GM23338 (cell line): ENCODE results near the gene MZT2A.
"Not testable (repeated sequence)": the region's sequence is repeated elsewhere in the genome, so short reads cannot be mapped to it uniquely, and the experiment has no call there.

ENCODE experiments used
- CTCF ChIP-seq, 2 experiments: fragments of 200-600 bp in 1 of 2; sonication (generic) in 1 of 2; conservative IDR thresholded peaks; 2 replicates each; pipeline versions ENCODE4 v1.5.1 to v1.6.1; 2016 to 2017; ENCODE audit warnings: antibody characterized with exemption in 2 of 2, low read depth in 2 of 2, mild to moderate bottlenecking in 2 of 2, moderate library complexity in 1 of 2
- EZH2phosphoT487 ChIP-seq: fragments of 200-600 bp; sonication (generic); IDR thresholded peaks from one replicate; pipeline ENCODE4 v1.8.1; 2018; ENCODE audit warnings: antibody characterized with exemption; ENCODE audit not compliant: unreplicated experiment

GRCh38 chr2:131511291-131511968, 19.2 kb upstream of the MZT2A start:
- TF ChIP-seq EZH2phosphoT487, result not testable (repeated sequence)
- TF ChIP-seq CTCF (conservative IDR thresholded peaks at IDR 0.05; ENCODE audit: low read depth in 2 of 2), result peak in 1 of 2 experiments; percentile 25; a peak in 2 of 4 replicates
